NCI-H1930 (cell line): Measurements from ENCODE around the gene FGD6.
"Not testable (repeated sequence)": the region's sequence is repeated elsewhere in the genome, so short reads cannot be mapped to it uniquely, and the experiment has no call there.

Source experiments
- DNase-seq, 2 experiments: peaks; one replicate each; lab custom pipeline; 2025; lab: John Stamatoyannopoulos, UW

Gene FGD6

DNA sequence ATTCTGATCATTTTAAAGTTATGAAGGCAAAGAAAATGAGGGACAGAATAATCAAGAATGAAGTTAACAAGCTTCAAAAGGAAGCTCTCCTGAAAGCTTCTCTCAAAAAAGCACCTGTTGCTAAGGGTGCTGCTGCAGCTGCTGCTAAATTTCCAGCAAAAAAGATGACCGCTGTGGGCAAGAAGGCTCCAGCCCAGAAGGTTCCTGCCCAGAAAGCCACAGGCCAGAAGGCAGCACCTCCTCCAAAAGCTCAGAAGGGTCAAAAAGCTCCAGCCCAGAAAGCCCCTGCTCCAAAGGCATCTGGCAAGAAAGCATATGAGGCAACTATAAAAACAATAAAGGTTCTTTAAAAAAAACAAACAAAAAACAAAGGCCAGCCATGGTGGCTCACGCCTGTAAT, 91.2 kb downstream of the FGD6 start:
- no peak for DNase-seq

DNA sequence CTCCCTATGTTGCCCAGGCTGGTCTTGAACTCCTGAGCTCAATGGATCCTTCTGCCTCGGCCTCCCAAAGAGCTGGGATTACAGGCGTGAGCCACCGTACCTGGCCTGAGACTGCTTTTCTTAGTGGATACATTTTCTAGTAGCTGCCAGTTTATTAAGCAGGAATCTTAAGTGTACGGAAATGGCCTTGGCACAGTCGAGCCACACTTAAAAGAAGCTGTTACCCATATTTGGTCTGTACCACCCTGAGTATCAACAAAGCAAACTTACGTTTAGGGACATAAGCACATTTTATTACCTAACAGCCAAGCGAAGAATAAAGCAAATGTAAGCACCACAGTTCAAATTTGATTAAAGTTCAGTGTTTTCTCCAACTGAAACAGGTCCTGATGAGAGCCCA, 93.2 kb downstream of the FGD6 start:
- DNase-seq = no peak

DNA sequence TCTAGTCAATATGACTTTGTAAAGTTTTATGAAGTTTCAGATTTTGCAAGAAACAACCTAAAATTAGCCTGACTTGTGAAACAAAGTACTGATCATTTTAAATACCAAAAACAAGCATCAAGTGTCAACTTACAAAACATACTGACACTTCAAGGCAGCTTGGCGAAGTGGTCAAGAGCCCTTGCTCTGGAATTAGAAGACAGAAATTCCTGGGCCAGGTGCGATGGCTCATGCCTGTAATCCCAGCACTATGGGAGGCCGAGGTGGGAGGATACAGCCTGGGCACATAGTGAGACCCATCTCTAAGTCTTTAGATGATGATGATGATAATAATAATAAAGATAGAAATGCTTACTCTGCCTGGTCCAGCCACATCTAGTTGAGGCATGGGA, 98.5 kb downstream of the FGD6 start:
- DNase-seq = no peak

DNA sequence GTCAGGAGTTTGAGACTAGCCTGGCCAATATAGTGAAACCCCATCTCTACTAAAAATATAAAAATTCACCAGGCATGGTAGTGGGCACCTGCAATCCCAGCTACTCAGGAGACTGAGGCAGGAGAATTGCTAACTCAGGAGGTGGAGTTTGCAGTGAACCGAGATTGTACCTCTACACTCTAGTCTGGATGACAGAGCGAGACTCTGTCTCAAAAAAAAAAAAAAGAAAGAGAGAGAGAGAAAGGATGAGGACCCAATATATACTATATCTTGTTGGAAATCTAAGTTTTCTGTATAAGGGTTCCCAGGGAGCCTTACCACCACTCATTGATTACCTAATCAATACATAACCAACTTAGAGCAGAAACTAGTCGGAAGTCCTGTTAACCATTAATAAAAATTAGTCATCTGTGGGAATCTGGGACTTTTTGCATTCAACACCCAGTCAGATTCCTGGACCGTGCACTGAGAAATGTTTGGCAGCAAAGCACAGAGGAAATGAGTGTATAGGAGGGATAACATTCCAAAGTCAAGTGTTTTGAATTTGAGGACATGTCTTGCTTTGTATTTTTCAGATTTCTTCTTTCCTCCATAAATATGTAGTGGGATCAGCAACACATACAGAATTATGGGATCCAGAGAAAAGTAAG, 99.0 kb downstream of the FGD6 start:
- no peak for DNase-seq

DNA sequence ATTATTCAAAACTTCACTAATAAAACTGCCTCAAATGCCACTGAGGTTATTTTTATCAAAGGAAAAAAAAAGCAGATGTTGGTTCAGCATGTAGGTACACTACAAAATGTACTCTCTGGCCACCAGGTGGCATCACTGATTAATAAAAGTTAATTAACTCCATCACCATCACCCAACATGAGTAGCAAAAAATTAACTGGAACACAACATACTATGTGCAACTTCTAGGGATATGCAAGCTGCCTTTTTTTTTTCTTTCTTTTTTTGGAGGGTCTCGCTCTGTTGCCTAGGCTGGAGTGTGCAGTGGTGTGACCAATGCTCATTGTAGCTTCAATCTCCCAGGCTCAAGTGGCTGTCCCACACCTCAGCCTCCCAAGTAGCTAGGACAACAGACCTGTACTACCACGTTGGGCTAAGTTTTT, 100.1 kb downstream of the FGD6 start:
- DNase-seq = peak in 1 of 2 experiments; percentile 54

DNA sequence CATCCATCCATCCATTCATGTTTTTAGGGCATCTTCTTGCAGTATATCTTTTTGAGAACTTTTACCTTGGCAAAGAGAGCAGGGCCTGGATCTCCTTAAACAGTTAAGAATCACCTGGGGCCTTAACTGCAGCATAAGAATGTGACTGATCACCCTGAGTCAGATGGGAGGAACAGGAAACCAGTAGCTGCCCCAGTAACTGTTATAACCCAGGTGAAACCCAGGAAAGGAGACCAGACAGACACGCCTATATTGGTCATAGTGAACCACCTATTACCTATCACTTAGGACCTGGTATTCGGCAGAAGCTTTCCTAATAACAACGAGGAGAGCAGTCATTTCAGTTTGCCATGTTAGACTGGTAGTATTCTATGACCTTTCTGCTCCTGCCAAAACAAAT, 100.5 kb downstream of the FGD6 start:
- DNase-seq = no peak

DNA sequence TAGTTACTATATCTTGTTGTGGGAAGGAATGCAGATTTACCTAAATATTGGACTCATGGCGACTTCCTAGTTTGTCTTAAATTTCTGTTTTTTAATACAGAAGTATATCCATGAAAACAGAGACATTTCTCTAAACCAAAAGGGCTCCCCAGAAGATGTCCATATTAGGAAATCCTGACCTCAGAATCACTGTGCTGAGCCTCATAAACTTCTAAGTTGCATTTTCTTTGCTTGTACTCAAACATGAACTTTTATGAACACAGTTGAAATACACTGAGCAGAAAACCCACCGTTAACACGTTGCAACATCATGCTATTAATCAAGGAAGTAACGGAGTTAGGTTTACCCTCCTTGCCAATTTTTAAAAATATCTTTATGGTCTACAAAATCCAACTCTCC, 100.9 kb downstream of the FGD6 start:
- DNase-seq = no peak

DNA sequence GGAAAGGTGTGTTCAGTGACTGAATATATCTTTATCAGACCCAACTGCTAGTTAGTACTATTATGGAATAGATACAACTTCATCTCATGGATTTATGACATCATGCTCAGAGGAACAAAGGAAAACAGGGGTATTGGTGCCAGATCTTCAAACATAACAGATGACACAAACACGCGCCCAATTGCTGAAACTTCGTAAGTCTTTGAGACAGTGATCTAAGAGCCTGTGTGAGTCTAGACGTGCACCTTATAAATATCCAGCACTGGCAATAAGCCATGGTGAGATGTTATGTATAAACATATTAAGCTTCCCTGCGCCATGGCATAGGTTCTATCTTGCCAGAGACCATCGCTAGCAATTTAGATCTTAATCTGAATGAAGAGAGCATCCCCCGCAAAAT, 101.6 kb downstream of the FGD6 start:
- no peak for DNase-seq

DNA sequence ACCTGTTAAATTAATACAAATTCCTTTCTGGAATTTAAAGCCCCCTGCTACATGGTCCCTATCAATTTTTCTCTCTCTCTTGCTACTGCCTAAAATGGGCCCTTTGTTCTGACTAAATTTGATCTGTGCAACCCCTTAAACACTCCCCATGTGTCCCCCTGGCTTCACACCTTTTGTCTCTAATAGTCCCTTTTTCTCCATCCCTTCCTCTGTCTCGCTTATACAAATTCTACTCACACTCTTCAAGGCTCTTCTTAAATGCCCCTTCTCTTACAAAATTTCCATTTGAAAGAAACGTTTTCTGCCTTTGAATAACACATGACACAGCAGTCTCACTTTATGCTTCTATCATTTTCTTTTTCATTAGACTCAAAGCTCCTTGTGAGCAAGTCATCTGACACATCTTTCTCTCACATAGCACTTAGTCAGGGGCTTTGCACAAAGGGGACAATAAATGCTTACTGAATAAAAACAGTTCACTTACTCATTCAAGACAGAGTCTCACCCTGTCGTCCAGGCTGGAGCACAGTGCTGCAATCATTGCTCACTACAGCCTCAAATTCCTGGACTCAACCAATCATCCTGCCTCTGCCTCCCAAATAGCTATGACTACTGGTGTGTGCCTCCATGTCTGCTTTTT, 102.4 kb downstream of the FGD6 start:
- no peak for DNase-seq

DNA sequence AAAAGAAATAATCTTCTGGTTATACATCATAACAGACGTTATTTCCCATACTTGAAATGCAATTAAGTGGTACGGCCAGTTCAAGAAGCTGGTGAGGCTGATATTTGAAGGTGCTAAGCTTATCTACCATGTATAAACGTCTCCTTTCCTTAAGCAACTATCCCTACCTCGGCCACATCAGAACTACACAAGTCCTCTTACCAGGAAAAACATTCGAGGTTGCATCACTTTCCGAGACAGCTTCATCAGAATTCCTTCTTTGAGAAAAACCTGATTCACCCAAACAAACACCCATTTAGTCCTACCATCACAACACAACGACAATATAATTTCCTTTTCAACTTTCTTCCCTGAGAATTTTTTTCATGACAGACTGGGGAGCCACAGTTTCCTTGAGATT, 109.9 kb downstream of the FGD6 start:
- DNase-seq = no peak

DNA sequence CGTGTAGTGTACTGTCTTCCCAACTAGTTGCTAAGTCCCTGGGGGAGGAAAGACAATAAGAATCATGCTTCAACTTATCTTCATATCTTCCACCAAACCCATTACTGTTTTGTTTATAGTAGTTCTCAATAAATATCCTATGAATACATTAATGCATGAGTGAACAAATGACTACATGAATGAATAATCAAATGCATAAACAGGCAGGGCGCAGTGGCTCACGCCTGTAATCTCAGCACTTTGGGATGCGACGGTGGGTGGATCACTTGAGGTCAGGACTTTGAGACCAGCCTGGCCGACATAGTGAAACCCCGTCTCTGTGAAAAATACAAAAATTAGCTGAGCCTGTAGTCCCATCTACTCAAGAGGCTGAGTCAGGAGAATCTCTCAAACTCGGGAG, 111.7 kb downstream of the FGD6 start:
- no peak for DNase-seq

DNA sequence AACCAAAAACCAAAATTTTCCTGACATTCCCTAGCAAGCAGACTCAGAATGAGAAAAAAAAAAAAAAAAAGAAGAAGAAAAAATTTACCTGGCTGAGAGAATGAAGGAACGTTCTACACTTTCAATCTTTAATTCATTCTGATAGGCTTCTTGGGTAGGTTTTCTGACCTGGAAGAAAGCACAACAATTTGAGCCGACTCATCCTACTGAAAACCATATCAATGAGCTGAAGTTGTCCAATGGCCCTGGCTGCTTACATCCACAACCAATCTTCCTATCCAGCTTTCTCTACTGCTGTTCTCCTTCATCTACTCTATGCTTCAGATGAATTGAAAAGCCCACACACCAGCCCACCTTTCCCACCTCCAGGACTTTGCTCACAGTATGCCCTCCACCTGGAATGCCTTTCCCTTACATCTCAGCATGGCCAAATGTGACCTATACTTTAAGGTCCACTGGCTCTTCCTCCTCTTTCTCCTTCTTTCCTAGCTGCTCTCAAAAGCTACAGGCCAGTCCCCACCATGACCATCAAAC, 112.3 kb downstream of the FGD6 start:
- DNase-seq = no peak

DNA sequence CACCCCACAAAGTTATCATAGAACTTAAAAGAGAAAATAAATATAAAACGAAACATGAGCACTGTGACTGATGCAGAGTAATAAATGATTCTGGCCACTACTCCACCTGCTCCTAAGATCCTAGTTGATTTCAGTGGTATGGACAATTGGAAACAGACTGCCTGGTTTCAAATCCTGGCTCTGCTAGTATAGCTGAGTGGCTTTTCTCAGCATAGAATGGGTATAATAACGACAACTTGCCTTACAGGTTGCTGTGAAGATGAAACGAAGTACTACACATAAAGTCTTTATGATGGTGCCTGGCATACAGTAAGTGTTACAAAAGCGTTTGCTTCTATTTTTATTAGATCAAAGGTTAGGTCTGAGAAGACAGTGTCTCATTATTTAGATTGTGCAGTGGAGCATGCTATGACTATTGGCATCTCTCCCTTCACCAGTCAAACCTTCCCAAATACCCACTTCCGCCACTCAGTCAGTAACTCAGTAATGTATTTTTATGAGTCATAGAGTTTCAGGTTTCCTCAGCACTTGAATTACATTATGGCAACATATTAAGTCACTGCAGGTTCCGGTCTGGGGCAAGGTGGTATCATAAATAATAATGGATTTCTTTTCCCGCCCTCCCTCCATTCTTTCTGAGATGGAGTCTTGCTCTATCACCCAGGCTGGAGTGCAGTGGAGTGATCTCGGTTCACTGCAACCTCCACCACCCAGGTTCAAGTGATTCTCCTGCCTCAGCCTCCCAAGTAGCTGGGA, 114.2 kb downstream of the FGD6 start:
- no peak for DNase-seq

DNA sequence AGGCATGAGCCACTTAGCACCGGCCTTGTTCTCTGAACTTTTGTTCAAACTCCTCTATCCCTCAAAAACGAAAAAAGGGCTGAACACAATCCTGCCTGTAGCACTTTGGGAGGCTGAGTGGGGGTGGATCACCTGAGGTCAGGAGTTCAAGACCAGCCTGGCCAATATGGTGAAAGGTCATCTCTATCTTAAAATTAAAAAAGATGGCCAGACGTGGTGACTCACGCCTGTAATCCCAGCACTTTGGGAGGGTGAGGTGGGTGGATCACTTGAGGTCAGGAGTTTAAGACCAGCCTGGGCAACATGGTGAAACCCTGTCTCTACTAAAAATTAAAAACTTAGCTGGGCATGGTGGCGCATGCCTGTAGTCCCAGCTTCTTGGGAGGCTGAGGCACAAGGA, 115.3 kb downstream of the FGD6 start:
- not testable (repeated sequence) for DNase-seq

DNA sequence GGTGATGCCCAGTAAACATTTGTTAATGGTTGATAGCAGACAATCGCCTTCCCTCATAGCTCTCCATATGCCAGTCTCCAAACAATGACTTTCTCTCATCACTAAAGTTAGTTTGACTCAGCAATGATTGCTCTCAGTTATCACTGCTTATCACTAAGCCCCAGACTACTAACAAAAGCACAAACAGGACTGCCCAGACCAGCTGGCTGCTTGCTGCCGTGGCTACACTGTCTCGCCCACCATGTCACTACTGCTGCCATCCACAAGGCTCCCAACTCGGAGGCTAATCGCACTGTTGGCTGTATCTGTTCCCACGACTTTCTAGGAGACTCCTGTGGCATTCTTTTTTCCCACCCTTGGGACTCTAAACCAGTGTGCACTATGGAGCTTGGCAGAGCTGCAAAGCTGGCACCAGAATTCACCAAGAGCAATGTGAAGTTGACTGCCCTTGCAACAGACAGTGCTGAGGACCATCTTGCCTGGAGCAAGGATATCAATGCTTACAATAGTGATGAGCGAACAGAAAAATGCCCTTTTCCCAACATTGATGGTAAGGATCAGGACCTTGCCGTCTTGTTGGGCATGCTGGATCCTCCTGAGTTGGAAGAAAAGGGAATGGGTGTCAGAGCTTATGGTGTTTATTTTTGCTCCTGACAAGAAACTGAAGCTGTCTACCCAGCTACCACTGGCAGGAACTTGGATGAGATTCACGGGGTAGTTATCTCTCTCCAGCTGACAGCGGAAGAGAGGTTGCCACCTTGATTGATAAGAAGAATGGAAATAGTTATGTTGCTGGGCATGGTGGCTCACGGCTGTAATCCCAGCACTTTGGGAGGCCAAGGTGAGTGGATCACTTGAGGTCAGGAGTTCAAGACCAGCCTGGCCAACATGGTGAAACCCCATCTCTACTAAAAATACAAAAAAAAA, 116.7 kb downstream of the FGD6 start:
- no peak for DNase-seq

DNA sequence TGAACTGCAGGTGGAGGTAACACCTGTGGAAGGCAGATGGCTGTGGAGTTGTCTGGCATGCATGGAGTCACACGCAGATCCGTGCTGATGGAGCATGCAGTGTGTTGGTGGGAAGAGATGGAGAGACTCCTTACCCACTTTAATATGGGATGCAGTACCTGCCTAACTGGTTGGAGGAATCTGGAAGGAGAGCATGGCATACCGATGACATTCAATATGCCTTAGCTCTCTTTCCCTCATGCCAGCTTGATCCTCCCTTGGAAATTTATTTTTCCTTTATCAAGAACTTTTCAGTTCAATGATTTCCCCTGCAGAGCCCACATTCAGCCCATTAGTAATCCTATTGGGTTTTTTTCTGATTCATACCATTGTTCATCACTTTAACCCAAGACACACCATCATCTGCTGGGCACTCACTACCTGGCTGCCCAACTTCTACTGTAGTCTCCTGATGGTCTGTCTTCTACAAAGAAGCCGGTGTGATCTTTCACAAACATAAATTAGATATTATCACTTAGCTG, 117.9 kb downstream of the FGD6 start:
- DNase-seq = no peak

DNA sequence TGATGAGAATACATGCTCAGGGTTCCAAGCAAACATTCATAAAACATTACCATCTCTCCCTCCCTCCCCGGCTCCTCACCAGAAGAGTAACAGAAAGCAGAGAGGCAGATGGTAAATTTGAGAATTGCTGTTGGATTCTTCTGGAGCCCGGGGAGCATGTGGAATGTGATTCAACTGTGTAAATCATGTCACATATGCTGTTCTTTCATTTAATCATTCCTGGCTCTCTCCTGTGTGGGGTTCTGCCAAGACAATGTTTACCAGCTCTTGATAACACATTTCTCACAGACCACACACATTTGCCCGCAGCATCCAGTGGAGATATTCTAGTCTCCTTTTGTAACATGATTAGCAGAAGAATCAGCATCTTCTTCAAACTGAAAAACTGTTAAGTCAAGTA, 120.4 kb downstream of the FGD6 start:
- DNase-seq = no peak

DNA sequence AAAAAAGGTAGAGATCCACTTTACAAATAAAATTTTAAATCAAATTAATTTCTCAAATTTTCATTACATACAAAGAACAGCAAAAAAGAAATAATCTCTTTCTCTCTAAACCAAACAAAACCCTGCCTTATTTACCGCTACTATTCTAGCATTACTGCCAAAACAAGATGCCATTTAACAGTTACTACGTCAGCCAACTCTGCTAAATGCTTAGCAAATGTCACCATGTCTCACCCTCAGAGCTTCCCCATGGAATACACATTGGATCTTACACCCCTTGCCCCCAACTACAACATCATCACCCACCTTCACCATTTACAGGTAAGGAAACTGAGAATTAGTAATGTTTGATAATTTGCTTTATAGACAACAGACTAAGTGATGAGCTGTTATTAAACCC, 120.9 kb downstream of the FGD6 start:
- no peak for DNase-seq

DNA sequence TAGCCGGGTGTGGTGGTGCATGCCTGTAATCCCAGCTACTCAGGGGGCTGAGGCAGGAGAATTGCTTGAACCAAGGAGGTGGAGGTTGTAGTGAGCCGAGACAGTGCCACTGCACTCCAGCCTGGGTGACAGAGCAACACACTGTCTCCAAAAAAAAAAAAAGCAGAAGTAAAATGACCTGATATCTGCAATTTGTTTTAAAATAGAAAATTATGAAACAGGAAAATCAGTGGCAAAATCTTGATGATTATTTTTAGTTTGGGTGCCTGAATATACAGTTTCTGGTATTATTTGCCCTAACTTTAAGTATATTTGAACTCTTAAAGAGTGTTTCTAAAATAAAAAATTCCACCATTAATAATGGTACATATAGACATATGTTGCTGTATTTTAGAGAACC, 121.4 kb downstream of the FGD6 start:
- DNase-seq = not testable (repeated sequence)

DNA sequence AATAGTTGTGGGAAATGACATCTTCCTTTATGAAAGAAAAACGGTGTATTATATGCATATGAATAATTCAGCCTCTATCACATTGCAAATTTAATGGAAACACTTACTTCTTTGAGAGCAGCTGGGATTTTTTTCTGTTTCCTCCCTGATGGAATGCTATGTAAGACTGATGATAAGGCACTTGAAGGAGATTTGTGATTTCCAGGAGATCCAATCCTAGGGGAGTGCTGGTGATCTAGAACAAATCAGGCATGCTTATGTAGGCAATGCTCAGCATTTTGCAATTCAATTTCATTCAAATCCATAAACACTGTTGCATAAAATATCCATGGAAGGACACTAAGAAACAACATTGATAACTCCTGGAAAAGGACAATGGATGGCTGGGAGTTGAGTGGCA, 127.8 kb downstream of the FGD6 start:
- no peak for DNase-seq

DNA sequence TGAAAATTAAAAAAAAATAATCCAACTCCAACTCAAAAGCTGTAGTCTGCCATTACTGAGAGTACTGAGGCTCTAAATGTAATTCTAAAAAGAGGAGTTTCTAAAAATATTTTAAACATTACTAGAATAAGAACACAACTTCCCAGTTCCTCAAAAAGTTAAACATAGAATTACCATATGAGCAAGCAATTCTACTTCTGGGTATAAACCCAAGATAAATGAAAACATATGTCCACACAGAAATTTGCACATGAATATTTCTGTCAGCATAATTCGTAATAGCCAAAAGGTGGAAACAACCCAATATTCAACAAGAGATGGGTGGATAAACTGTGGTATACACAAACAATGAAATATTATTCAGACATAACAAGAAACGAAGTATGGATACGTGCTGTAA, 128.9 kb downstream of the FGD6 start:
- no peak for DNase-seq

DNA sequence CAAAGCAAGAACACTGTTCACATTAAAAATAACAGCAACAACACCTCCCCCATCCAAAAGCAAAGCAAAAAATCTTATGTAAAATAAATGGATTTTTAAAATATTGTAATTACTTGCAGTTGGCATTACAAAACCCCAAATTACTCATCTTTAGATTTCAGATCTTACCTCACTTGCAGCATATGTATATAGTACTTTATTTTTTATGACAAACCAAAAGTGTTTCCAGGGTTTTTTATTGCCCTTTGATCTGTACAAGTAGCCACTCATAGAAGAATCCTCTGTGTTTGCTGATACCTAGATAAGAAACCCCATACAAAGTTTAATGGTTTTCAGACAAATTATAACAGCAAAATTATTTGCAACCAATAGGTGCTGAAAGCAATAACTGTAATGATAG, 131.7 kb downstream of the FGD6 start:
- no peak for DNase-seq
